T-cell (primary cell): ENCODE data around the gene ZNF3. TPM values are rescaled to one million over a fixed set of nuclear protein-coding genes. Genes with fewer than 3 reads are reported as not detected.

Experiments
- ATAC-seq, 4 experiments: fragments of 200-7000 bp in 3 of 4; fragments of 150-1000 bp in 1 of 4; cut with Tn5 transposase; replicated peaks in 1 of 4; 1 replicate in 3 of 4; 2 replicates in 1 of 4; pipeline ENCODE4 v1.10.0; 2021; ENCODE audit warnings: moderate library complexity in 3 of 4, mild to moderate bottlenecking in 2 of 4, moderate number of reproducible peaks in 1 of 4
- CTCF ChIA-PET, 2 donors: fragments of 300-600 bp; sonication (Branson Sonifier 250); formaldehyde crosslinking; loops; one replicate each; lab custom pipeline; 2022; ENCODE audit warnings: antibody characterized with exemption in 2 of 2; lab: Charles Lee
- POLR2A ChIA-PET, 2 donors: fragments of 300-600 bp; sonication (Branson Sonifier 250); formaldehyde crosslinking; loops; one replicate each; lab custom pipeline; 2022; ENCODE audit warnings: antibody characterized with exemption in 2 of 2; lab: Charles Lee
- DNase-seq, 35 experiments: peaks; one replicate each; pipeline versions ENCODE4 v3.0.0 to v3.0.0-alpha.2; 2013 to 2023
- H3K27ac ChIP-seq: one replicate; pipeline ENCODE4 v1.5.1; 2013; ENCODE audit warnings: low read length
- H3K27me3 ChIP-seq, 2 experiments: replicated peaks in 1 of 2; 1 replicate in 1 of 2; 2 replicates in 1 of 2; pipeline versions ENCODE4 v1.6.1 to v1.7.0; 2013; ENCODE audit warnings: low read length in 1 of 2, mixed read lengths in 1 of 2; ENCODE audit not compliant: control insufficient read depth in 2 of 2, insufficient read depth in 2 of 2; ENCODE audit errors: extremely low read depth in 1 of 2
- H3K36me3 ChIP-seq, 2 donors: 1 replicate in 1 of 2; 2 replicates in 1 of 2; pipeline versions ENCODE4 v1.6.1 to v1.7.0; 2013; ENCODE audit warnings: low read length in 1 of 2; ENCODE audit not compliant: control insufficient read depth in 2 of 2, insufficient read depth in 1 of 2; ENCODE audit errors: extremely low read depth in 1 of 2
- H3K4me1 ChIP-seq, 2 experiments: 1 replicate in 1 of 2; 2 replicates in 1 of 2; pipeline versions ENCODE4 v1.6.1 to v1.7.0; 2013; ENCODE audit warnings: low read length in 2 of 2, mixed read lengths in 1 of 2; ENCODE audit not compliant: insufficient read depth in 2 of 2, control insufficient read depth in 1 of 2; ENCODE audit errors: extremely low read depth in 1 of 2
- H3K4me3 ChIP-seq, 2 donors: 1 replicate in 1 of 2; 2 replicates in 1 of 2; pipeline versions ENCODE4 v1.5.1 to v1.7.0; 2013; ENCODE audit warnings: mild to moderate bottlenecking in 2 of 2, low read length in 1 of 2, moderate library complexity in 1 of 2; ENCODE audit not compliant: control insufficient read depth in 1 of 2; ENCODE audit errors: extremely low read depth in 1 of 2
- H3K9me3 ChIP-seq: 2 replicates; pipeline ENCODE4 v1.7.0; 2013
- H3K27ac Mint-ChIP-seq, 2 donors: one replicate each; pipeline ENCODE4 v1.8.0; 2020 to 2021; ENCODE audit warnings: mild to moderate bottlenecking in 2 of 2, mixed read lengths in 2 of 2
- H3K27me3 Mint-ChIP-seq, 2 donors: one replicate each; pipeline ENCODE4 v1.8.0; 2021 to 2022; ENCODE audit warnings: mixed read lengths in 2 of 2
- H3K36me3 Mint-ChIP-seq: one replicate; pipeline ENCODE4 v1.8.0; 2021; ENCODE audit warnings: mixed read lengths
- H3K4me1 Mint-ChIP-seq, 3 donors: one replicate each; pipeline ENCODE4 v1.8.0; 2020 to 2022; ENCODE audit warnings: mixed read lengths in 3 of 3, mild to moderate bottlenecking in 1 of 3
- H3K4me3 Mint-ChIP-seq, 3 donors: one replicate each; pipeline ENCODE4 v1.8.0; 2020 to 2022; ENCODE audit warnings: mild to moderate bottlenecking in 3 of 3, mixed read lengths in 3 of 3, moderate library complexity in 3 of 3
- H3K9me3 Mint-ChIP-seq, 3 donors: one replicate each; pipeline ENCODE4 v1.8.0; 2020 to 2022; ENCODE audit warnings: mixed read lengths in 3 of 3
- WGBS: methylation state at CpG from one replicate; pipeline ENCODE4 v1.1.5; 2013; ENCODE audit warnings: missing lambda C conversion rate; ENCODE audit not compliant: insufficient coverage; 5-methylcytosine and 5-hydroxymethylcytosine counted together
- total RNA-seq, 35 experiments: library from RNA in 6 of 35; stranded (reverse) in 6 of 35; fragments of 120-200 nt in 1 of 35; gene quantifications; one replicate each; pipeline versions ENCODE4 v1.2.1 to v1.2.4 and lab custom pipeline; 2013 to 2026

ZNF3 gene
- total RNA-seq, 5 donors from 2014 or later (not counting 1 experiment from before 2014, with no cell fraction given): 31.7 to 39.2 (median 35.4) TPM

GRCh38 chr7:100126931-100127865 lies 45.7 kb upstream of the ZNF3 start, which contains the start of gene MBLAC1:
Gene MBLAC1, plus strand, starts transcription at chr7:100126967. Its CDS starts 429 bp downstream, at chr7:100127396.
- under 1% methylated on average over 77 of the region's 85 CpGs for WGBS
- Mint-ChIP-seq H3K27ac (peak within 1 kb of the TSS; percentile 100), H3K4me1 (peaks cover 41 to 45% (median 42%) of the 10 kb centered on the region in 3 donors)

GRCh38 chr7:100126239-100126930 lies 44.9 kb upstream of the ZNF3 start:
- POLR2A ChIA-PET: interaction anchor here (0.6 to 0.9 kb wide), 5 partner anchors 26 to 653 kb away, joined by 3 to 13 read pairs (median 3); partner anchors contain the start of gene GPC2 (in 1 of the 2)
- Mint-ChIP-seq H3K27ac (peak overlapping the region; percentile 100), H3K27me3 (no peaks in the 10 kb centered on the region), H3K36me3 (peaks cover 12% of the 10 kb centered on the region), H3K4me1 (peaks cover 41 to 44% (median 42%) of the 10 kb centered on the region in 3 donors), H3K4me3 (peak overlapping the region; percentile 98 to 100 (median 100)), H3K9me3 (no peaks in the 10 kb centered on the region)
- CTCF ChIA-PET: interaction anchor here in 1 of 2 donors (1.0 to 1.1 kb wide), 2 partner anchors 22 to 667 kb away, joined by 3 to 6 read pairs; partner anchors contain the start of gene LAMTOR4
- DNase-seq: no peak
- Histone ChIP-seq H3K27ac (peak overlapping the region; percentile 97), H3K9me3 (no peaks in the 10 kb centered on the region), H3K36me3 (peaks cover 0 to 13% of the 10 kb centered on the region in 2 donors), H3K4me3 (peak overlapping the region; percentile 82 to 91), H3K4me1 (peaks cover 7 to 52% of the 10 kb centered on the region in 2 experiments), H3K27me3 (no peaks in the 10 kb centered on the region)
- no peak for ATAC-seq
- 5% methylated on average over 25 of the region's 29 CpGs for WGBS

More at GRCh38 chr7:100126931-100127865, 45.7 kb upstream of the ZNF3 start, which contains the start of gene MBLAC1:
- H3K4me3 Mint-ChIP-seq: peak within 1 kb of the TSS; percentile 98 to 100 (median 100)
- DNase-seq (peak; percentile 80 to 96 (median 89)), ATAC-seq (peak; percentile 77 to 86 (median 80))
- Histone ChIP-seq H3K36me3 (peaks cover 0 to 11% of the 10 kb centered on the region in 2 donors), H3K4me1 (peaks cover 7 to 50% of the 10 kb centered on the region in 2 experiments), H3K27me3 (no peaks in the 10 kb centered on the region), H3K4me3 (peak within 1 kb of the TSS; percentile 82 to 91), H3K27ac (peak within 1 kb of the TSS; percentile 97), H3K9me3 (no peaks in the 10 kb centered on the region)
- H3K9me3 Mint-ChIP-seq: no peaks in the 10 kb centered on the region
- peaks cover 12% of the 10 kb centered on the region for H3K36me3 Mint-ChIP-seq
- ChIA-PET POLR2A (interaction anchor here (0.6 to 0.9 kb wide), 5 partner anchors 27 to 654 kb away, joined by 3 to 13 read pairs (median 3); partner anchors contain the start of gene GPC2 (in 1 of the 2)), CTCF (interaction anchor here in 1 of 2 donors (1.0 to 1.1 kb wide), 3 partner anchors 21 to 668 kb away, joined by 3 to 6 read pairs (median 4); partner anchors contain the start of gene LAMTOR4)
- no peaks in the 10 kb centered on the region for H3K27me3 Mint-ChIP-seq

- ATAC-seq (no peak), DNase-seq (no peak)
- 100% methylated on average over 1 of the region's 4 CpGs for WGBS
- peaks cover 12% of the 10 kb centered on the region for H3K36me3 Mint-ChIP-seq
- peaks cover 0 to 13% of the 10 kb centered on the region in 2 donors for H3K36me3 ChIP-seq
- peaks cover 7 to 53% of the 10 kb centered on the region in 2 experiments for H3K4me1 ChIP-seq
- H3K27ac Mint-ChIP-seq: peak overlapping the region; percentile 74 to 100
- no peak overlapping the region for H3K27ac ChIP-seq
- ChIA-PET POLR2A (interaction anchor here (0.5 to 0.8 kb wide), 5 partner anchors 24 to 661 kb away, joined by 3 to 6 read pairs (median 3); partner anchors contain the start of gene MCM7 (in 1 of the 2)), CTCF (interaction anchor here (0.5 to 0.6 kb wide), 6 partner anchors 11 to 580 kb away, joined by 3 to 7 read pairs (median 4); no protein-coding TSS in a partner anchor)
- peaks cover 45 to 49% (median 47%) of the 10 kb centered on the region in 3 donors for H3K4me1 Mint-ChIP-seq
- peak overlapping the region; percentile 98 to 100 (median 100) for H3K4me3 Mint-ChIP-seq
- no peaks in the 10 kb centered on the region for H3K27me3 ChIP-seq
- no peak overlapping the region for H3K4me3 ChIP-seq
- no peaks in the 10 kb centered on the region for H3K9me3 Mint-ChIP-seq
- H3K9me3 ChIP-seq: no peaks in the 10 kb centered on the region
- no peaks in the 10 kb centered on the region for H3K27me3 Mint-ChIP-seq
Measured at GRCh38 chr7:100124301-100125230, 43.0 kb upstream of the ZNF3 start.

GRCh38 chr7:100122568-100122967 lies 41.0 kb upstream of the ZNF3 start:
- peaks cover 0 to 13% of the 10 kb centered on the region in 2 donors for H3K36me3 ChIP-seq
- Mint-ChIP-seq H3K36me3 (peaks cover 12% of the 10 kb centered on the region), H3K4me3 (no peak overlapping the region), H3K27me3 (no peaks in the 10 kb centered on the region), H3K27ac (peak overlapping the region in 1 of 2 donors; percentile 28), H3K9me3 (no peaks in the 10 kb centered on the region), H3K4me1 (peaks cover 50 to 53% (median 52%) of the 10 kb centered on the region in 3 donors)
- POLR2A ChIA-PET: interaction anchor here in 1 of 2 donors (0.6 kb wide), 1 partner anchor 42 kb away, joined by 3 read pairs; no protein-coding TSS in a partner anchor
- peaks cover 9 to 52% of the 10 kb centered on the region in 2 experiments for H3K4me1 ChIP-seq
- H3K4me3 ChIP-seq: no peak overlapping the region
- ATAC-seq (no peak), DNase-seq (no peak)
- no peak overlapping the region for H3K27ac ChIP-seq
- H3K27me3 ChIP-seq: no peaks in the 10 kb centered on the region
- WGBS: 100% methylated on average over 1 of the region's 1 CpG
- CTCF ChIA-PET: interaction anchor here (0.5 to 0.6 kb wide), 3 partner anchors 12 to 360 kb away, joined by 4 to 5 read pairs (median 4); no protein-coding TSS in a partner anchor
- H3K9me3 ChIP-seq: no peaks in the 10 kb centered on the region

GRCh38 chr7:100122067-100122466 lies 40.5 kb upstream of the ZNF3 start:
- no peak overlapping the region for H3K27ac ChIP-seq
- no peaks in the 10 kb centered on the region for H3K9me3 Mint-ChIP-seq
- POLR2A ChIA-PET: interaction anchor here in 1 of 2 donors (0.6 kb wide), 1 partner anchor 41 kb away, joined by 3 read pairs; no protein-coding TSS in a partner anchor
- CTCF ChIA-PET: interaction anchor here (0.6 to 0.7 kb wide), 3 partner anchors 19 to 361 kb away, joined by 4 to 5 read pairs (median 4); no protein-coding TSS in a partner anchor
- H3K9me3 ChIP-seq: no peaks in the 10 kb centered on the region
- no peak overlapping the region for H3K4me3 ChIP-seq
- ATAC-seq (no peak), DNase-seq (no peak)
- no peak overlapping the region for H3K4me3 Mint-ChIP-seq
- peaks cover 0 to 13% of the 10 kb centered on the region in 2 donors for H3K36me3 ChIP-seq
- 98% methylated on average over 7 of the region's 13 CpGs for WGBS
- peaks cover 12% of the 10 kb centered on the region for H3K36me3 Mint-ChIP-seq
- H3K4me1 Mint-ChIP-seq: peaks cover 50 to 53% (median 52%) of the 10 kb centered on the region in 3 donors
- H3K4me1 ChIP-seq: peaks cover 9 to 52% of the 10 kb centered on the region in 2 experiments
- no peaks in the 10 kb centered on the region for H3K27me3 Mint-ChIP-seq
- peak overlapping the region in 1 of 2 donors; percentile 46 for H3K27ac Mint-ChIP-seq
- no peaks in the 10 kb centered on the region for H3K27me3 ChIP-seq
